Heart left ventricle (tissue), 16 donors: ENCODE results near the gene STRIP1. TPM values are rescaled to one million over a fixed set of nuclear protein-coding genes. Genes with fewer than 3 reads are reported as not detected.

Experiments used
- ATAC-seq, 4 donors: fragments of 200-7000 bp; cut with Tn5 transposase; one replicate each; pipeline ENCODE4 v1.9.1; 2020 to 2022; ENCODE audit warnings: moderate library complexity in 4 of 4, mild to moderate bottlenecking in 3 of 4, moderate number of reproducible peaks in 1 of 4
- DNase-seq, 5 donors: peaks; one replicate each; pipeline ENCODE4 v3.0.0-alpha.2; 2020
- H3K27ac ChIP-seq, 12 donors: fragments of 200-600 bp; sonication (generic) in 4 of 12; one replicate each; pipeline versions ENCODE4 v1.5.0 to v1.8.0; 2016 to 2022; ENCODE audit warnings: mild to moderate bottlenecking in 2 of 12
- H3K27me3 ChIP-seq, 9 donors: fragments of 200-600 bp; sonication (generic) in 2 of 9; one replicate each; pipeline versions ENCODE4 v1.5.1 to v1.8.0; 2016 to 2022; ENCODE audit warnings: mild to moderate bottlenecking in 3 of 9
- H3K36me3 ChIP-seq, 9 donors: fragments of 200-600 bp; sonication (generic) in 2 of 9; one replicate each; pipeline versions ENCODE4 v1.5.0 to v1.8.0; 2018 to 2022; ENCODE audit warnings: mild to moderate bottlenecking in 2 of 9
- H3K4me1 ChIP-seq, 12 donors: fragments of 200-600 bp; sonication (generic) in 4 of 12; one replicate each; pipeline versions ENCODE4 v1.5.0 to v1.8.0; 2016 to 2022; ENCODE audit warnings: mild to moderate bottlenecking in 3 of 12
- H3K4me3 ChIP-seq, 12 donors: fragments of 200-600 bp; sonication (generic) in 4 of 12; one replicate each; pipeline versions ENCODE4 v1.5.0 to v1.8.0; 2017 to 2022; ENCODE audit warnings: mild to moderate bottlenecking in 9 of 12, moderate library complexity in 4 of 12
- H3K9me3 ChIP-seq, 12 donors: fragments of 200-600 bp; sonication (generic) in 4 of 12; one replicate each; pipeline versions ENCODE4 v1.5.0 to v1.8.0; 2016 to 2022; ENCODE audit warnings: mild to moderate bottlenecking in 1 of 12
- POLR2A ChIP-seq, 2 donors: fragments of 450-650 bp; IDR thresholded peaks; one replicate each; pipeline ENCODE4 v1.6.1; 2017; ENCODE audit warnings: antibody characterized with exemption in 2 of 2, mild to moderate bottlenecking in 2 of 2, moderate library complexity in 2 of 2
- WGBS, 4 donors: extraction: QIAGEN DNeasy Blood & Tissue Kit in 2 of 4; methylation state at CpG; one replicate each; pipeline versions ENCODE4 v1.1.5 to v1.1.7; 2013 to 2018; 5-methylcytosine and 5-hydroxymethylcytosine counted together
- intact Hi-C, 10 donors: fragments of 100-400 bp; cut with DNase I; formaldehyde crosslinking; loops; one replicate each; pipeline versions ENCODE4 v1.11.1 to v1.14.2; 2022
- polyA plus RNA-seq, 2 donors: library from polyadenylated mRNA; stranded (reverse); fragments of 200-250 nt; gene quantifications; one replicate each; pipeline ENCODE4 v1.2.3, GENCODE V29; 2013
- total RNA-seq, 9 donors: library from RNA; depleted of rRNA in 2 of 9; stranded (reverse); fragments of >200 nt in 2 of 9; fragmentation: NEBNext Ultra II Directional in 3 of 9; extraction: Animal tissue kit (Norgen Biotek cat#: 25700) in 3 of 9; gene quantifications; one replicate each; pipeline versions ENCODE4 v1.1.0 to v1.2.4, GENCODE V29; 2016 to 2023
- TF ChIP-seq, protein P1 (sequence below), 12 donors: fragments of 200-600 bp; sonication (generic) in 4 of 12; IDR thresholded peaks; one replicate each; pipeline versions ENCODE4 v1.5.0 to v1.8.0; 2018 to 2022; ENCODE audit warnings: antibody characterized with exemption in 12 of 12, mild to moderate bottlenecking in 5 of 12
- donor health status: ischemic (EF 13 %, LVEDD 7.1; RV severe dilation, severe dysfunction).
- donor health status: healthy with polysubstance abuse.
- donor health status: DM: no; HTN: yes; CAD: no.
- donor health status: DM: no; HTN: no; CAD: no.
- donor health status: ischemic (EF 25% LVEDD 6.9; RV normal size, moderate dysfunction).
- donor health status: ischemic (EF 25% LVEDD 5.7; RV mildly dilated, moderate dysfunction).
- donor health status: healthy.
- donor health status: DM: yes; HTN: yes; CAD: no.
- donor health status: ischemic (EF 35%, LVEDD 5.7; RV mildly dilated, moderate dysfunction).
- donor health status: nonischemic (EF 11% LVEDD 7.7; RV severe dilation, severe dysfunction).
- donor health status: DM: yes; HTN: yes; CAD: no.
- donor health status: PGD.
- donor health status: ischemic (EF 29% LVEDD 5.4; RV normal size, mild dysfunction).
- donor health status: nonischemic (EF 23%, LVEDD 6.1; RV moderate dilation, normal function).

The STRIP1 gene
- total and polyA plus RNA-seq, 11 donors = 7.8 to 22.8 (median 19.0) TPM

- TF ChIP-seq POLR2A (IDR thresholded peaks at IDR 0.05) = no peak
- TF ChIP-seq, protein P1, sequence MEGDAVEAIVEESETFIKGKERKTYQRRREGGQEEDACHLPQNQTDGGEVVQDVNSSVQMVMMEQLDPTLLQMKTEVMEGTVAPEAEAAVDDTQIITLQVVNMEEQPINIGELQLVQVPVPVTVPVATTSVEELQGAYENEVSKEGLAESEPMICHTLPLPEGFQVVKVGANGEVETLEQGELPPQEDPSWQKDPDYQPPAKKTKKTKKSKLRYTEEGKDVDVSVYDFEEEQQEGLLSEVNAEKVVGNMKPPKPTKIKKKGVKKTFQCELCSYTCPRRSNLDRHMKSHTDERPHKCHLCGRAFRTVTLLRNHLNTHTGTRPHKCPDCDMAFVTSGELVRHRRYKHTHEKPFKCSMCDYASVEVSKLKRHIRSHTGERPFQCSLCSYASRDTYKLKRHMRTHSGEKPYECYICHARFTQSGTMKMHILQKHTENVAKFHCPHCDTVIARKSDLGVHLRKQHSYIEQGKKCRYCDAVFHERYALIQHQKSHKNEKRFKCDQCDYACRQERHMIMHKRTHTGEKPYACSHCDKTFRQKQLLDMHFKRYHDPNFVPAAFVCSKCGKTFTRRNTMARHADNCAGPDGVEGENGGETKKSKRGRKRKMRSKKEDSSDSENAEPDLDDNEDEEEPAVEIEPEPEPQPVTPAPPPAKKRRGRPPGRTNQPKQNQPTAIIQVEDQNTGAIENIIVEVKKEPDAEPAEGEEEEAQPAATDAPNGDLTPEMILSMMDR (IDR thresholded peaks at IDR 0.05) = no peak
- intact Hi-C loops = loop anchor here in 7 of 10 donors (5.0 to 10.0 kb wide), 4 partner anchors 344 to 444 kb away; partner anchors contain the start of gene GNAI3 (in 5 of the 7)
- no peak overlapping the region for H3K4me3 ChIP-seq
Observed at GRCh38 chr1:109988349-109988914, 46.0 kb upstream of the STRIP1 start.

GRCh38 chr1:109989506-109990301 lies 44.7 kb upstream of the STRIP1 start:
- Histone ChIP-seq H3K4me3 (no peak overlapping the region), H3K4me1 (peaks cover 14 to 91% (median 62%) of the 10 kb centered on the region in 12 donors), H3K36me3 (peaks cover 0 to 16% (median 0%) of the 10 kb centered on the region in 9 donors), H3K27ac (peak overlapping the region in 8 of 12 donors; percentile 6 to 39 (median 26)), H3K9me3 (no peaks in the 10 kb centered on the region), H3K27me3 (no peaks in the 10 kb centered on the region)
- TF ChIP-seq, protein P1 (IDR thresholded peaks at IDR 0.05) = no peak
- no peak for TF ChIP-seq POLR2A (IDR thresholded peaks at IDR 0.05)
- intact Hi-C loops = loop anchor here in 7 of 10 donors (5.0 to 10.0 kb wide), 4 partner anchors 345 to 445 kb away; partner anchors contain the start of gene GNAI3 (in 5 of the 7)
- DNase-seq = no peak
- ATAC-seq = no peak
- WGBS, 4 donors = 71 to 84% (median 79%) methylated on average over 9 of the region's 9 CpGs

More at GRCh38 chr1:109988349-109988914, 46.0 kb upstream of the STRIP1 start:
- ATAC-seq (no peak), DNase-seq (no peak)
- peaks cover 0 to 16% (median 0%) of the 10 kb centered on the region in 9 donors for H3K36me3 ChIP-seq
- 92 to 95% (median 93%) methylated on average over 3 of the region's 3 CpGs for WGBS, 4 donors
- no peak overlapping the region for H3K27ac ChIP-seq
- H3K9me3 ChIP-seq = no peaks in the 10 kb centered on the region
- peaks cover 12 to 84% (median 63%) of the 10 kb centered on the region in 12 donors for H3K4me1 ChIP-seq
- no peaks in the 10 kb centered on the region for H3K27me3 ChIP-seq

GRCh38 chr1:109990302-109990653 lies 44.1 kb upstream of the STRIP1 start:
- H3K27me3 ChIP-seq = no peaks in the 10 kb centered on the region
- peaks cover 0 to 16% (median 0%) of the 10 kb centered on the region in 9 donors for H3K36me3 ChIP-seq
- TF ChIP-seq, protein P1 (IDR thresholded peaks at IDR 0.05) = no peak
- no peak for TF ChIP-seq POLR2A (IDR thresholded peaks at IDR 0.05)
- H3K4me1 ChIP-seq = peaks cover 14 to 96% (median 63%) of the 10 kb centered on the region in 12 donors
- no peak overlapping the region for H3K4me3 ChIP-seq
- DNase-seq = no peak
- intact Hi-C loops = no loop called here
- no peaks in the 10 kb centered on the region for H3K9me3 ChIP-seq
- 67 to 69% (median 68%) methylated on average over 2 of the region's 2 CpGs for WGBS, 4 donors
- peak overlapping the region in 8 of 12 donors; percentile 6 to 39 (median 20) for H3K27ac ChIP-seq
- peak in 3 of 4 donors; percentile 57 to 62 (median 58) for ATAC-seq

DNA sequence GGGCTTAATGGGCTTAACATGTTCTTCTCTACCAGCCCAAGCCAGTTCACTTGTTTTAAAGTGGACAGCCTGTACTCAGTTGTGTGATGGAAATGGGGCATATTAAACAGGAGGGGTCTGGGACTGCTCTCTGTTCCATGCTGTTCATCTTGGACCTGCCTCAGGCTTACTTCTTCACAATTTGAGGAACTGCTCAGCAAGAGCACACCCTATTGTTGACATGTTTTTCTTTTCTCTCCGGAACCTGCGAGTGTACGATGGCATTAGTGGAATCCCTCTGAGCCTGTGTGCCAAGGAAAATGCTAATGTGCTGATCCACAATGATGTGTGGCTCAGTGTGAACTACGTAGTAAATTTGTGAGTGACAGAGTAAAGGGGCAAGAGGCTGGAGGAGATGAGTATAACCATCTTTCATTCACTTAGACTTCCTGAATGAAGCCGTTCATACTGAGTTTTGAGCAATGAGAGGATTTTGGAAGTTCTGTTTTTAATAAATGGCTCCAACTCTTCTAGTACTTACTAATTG lies 43.0 kb upstream of the STRIP1 start:
- ATAC-seq = peak in 2 of 4 donors; percentile 26 to 32
- TF ChIP-seq POLR2A (IDR thresholded peaks at IDR 0.05) = no peak
- TF ChIP-seq, protein P1 (IDR thresholded peaks at IDR 0.05) = no peak
- intact Hi-C loops = no loop called here
- Histone ChIP-seq H3K9me3 (no peaks in the 10 kb centered on the region), H3K4me3 (no peak overlapping the region), H3K4me1 (peaks cover 6 to 95% (median 54%) of the 10 kb centered on the region in 12 donors), H3K36me3 (peaks cover 0 to 24% (median 4%) of the 10 kb centered on the region in 9 donors), H3K27ac (peak overlapping the region in 1 of 12 donors; percentile 6), H3K27me3 (no peaks in the 10 kb centered on the region)
- DNase-seq = no peak
- 49 to 74% (median 62%) methylated on average over 5 of the region's 5 CpGs for WGBS, 4 donors
